GM18505 (cell line): ENCODE data around the gene UPK1A.
"Not testable (repeated sequence)": the region's sequence is repeated elsewhere in the genome, so short reads cannot be mapped to it uniquely, and the experiment has no call there.

Experiments
- ATAC-seq: cut with Tn5 transposase; IDR thresholded peaks from one replicate; pipeline ENCODE4 v1.9.1; 2021; ENCODE audit not compliant: unreplicated experiment
- POLR2A ChIP-seq: IDR thresholded peaks from 4 replicates; pipeline ENCODE4 v1.6.1; 2011; ENCODE audit warnings: borderline replicate concordance; ENCODE audit not compliant: insufficient read depth, insufficient read length; ENCODE audit errors: extremely low read depth

Gene UPK1A

GRCh38 chr19:35655600-35655999 lies 10.7 kb upstream of the UPK1A start:
- no peak for TF ChIP-seq POLR2A
- ATAC-seq = no peak

GRCh38 chr19:35656700-35657099 lies 9.6 kb upstream of the UPK1A start:
- no peak for ATAC-seq
- no peak for TF ChIP-seq POLR2A

GRCh38 chr19:35657904-35658700 lies 8.2 kb upstream of the UPK1A start:
- TF ChIP-seq POLR2A = no peak
- no peak for ATAC-seq

GRCh38 chr19:35661995-35662340 lies 4.3 kb upstream of the UPK1A start:
- no peak for ATAC-seq

GRCh38 chr19:35663981-35664380 lies 2.3 kb upstream of the UPK1A start:
- ATAC-seq = no peak
- TF ChIP-seq POLR2A = no peak

More at GRCh38 chr19:35661995-35662340, 4.3 kb upstream of the UPK1A start:
- no peak for TF ChIP-seq POLR2A

- no peak for ATAC-seq
These were observed 1.2 kb upstream of the UPK1A start for GRCh38 chr19:35665157-35665556.

GRCh38 chr19:35665604-35666003 lies 713 bp upstream of the UPK1A start:
- TF ChIP-seq POLR2A = no peak
- no peak for ATAC-seq

More at GRCh38 chr19:35665157-35665556, 1.2 kb upstream of the UPK1A start:
- no peak for TF ChIP-seq POLR2A

- ATAC-seq = no peak
- TF ChIP-seq POLR2A = no peak
These were observed 3.2 kb downstream of the UPK1A start for GRCh38 chr19:35669566-35669965.

- no peak for ATAC-seq
- no peak for TF ChIP-seq POLR2A
These were observed 3.7 kb downstream of the UPK1A start for GRCh38 chr19:35669974-35670373.

- no peak for ATAC-seq
- no peak for TF ChIP-seq POLR2A
These were observed 4.4 kb downstream of the UPK1A start for GRCh38 chr19:35670686-35671085.

GRCh38 chr19:35671818-35672217 lies 5.5 kb downstream of the UPK1A start:
- no peak for ATAC-seq

GRCh38 chr19:35673121-35673804 lies 6.9 kb downstream of the UPK1A start:
- ATAC-seq = no peak
- no peak for TF ChIP-seq POLR2A

More at GRCh38 chr19:35671818-35672217, 5.5 kb downstream of the UPK1A start:
- no peak for TF ChIP-seq POLR2A

GRCh38 chr19:35675589-35676140 lies 9.3 kb downstream of the UPK1A start:
- no peak for TF ChIP-seq POLR2A
- no peak for ATAC-seq

GRCh38 chr19:35689836-35690235 lies 23.5 kb downstream of the UPK1A start:
- no peak for ATAC-seq
- no peak for TF ChIP-seq POLR2A

GRCh38 chr19:35691106-35691505 lies 24.8 kb downstream of the UPK1A start:
- not testable (repeated sequence) for ATAC-seq
